GM18909 (cell line): ENCODE measurements around the gene DOK4.
"Not testable (repeated sequence)": the region's sequence is repeated elsewhere in the genome, so short reads cannot be mapped to it uniquely, and the experiment has no call there.

Experiments used
- ATAC-seq: cut with Tn5 transposase; IDR thresholded peaks from one replicate; pipeline ENCODE4 v1.9.1; 2021; ENCODE audit warnings: mild to moderate bottlenecking; ENCODE audit not compliant: unreplicated experiment, poor library complexity

DOK4 gene

DNA sequence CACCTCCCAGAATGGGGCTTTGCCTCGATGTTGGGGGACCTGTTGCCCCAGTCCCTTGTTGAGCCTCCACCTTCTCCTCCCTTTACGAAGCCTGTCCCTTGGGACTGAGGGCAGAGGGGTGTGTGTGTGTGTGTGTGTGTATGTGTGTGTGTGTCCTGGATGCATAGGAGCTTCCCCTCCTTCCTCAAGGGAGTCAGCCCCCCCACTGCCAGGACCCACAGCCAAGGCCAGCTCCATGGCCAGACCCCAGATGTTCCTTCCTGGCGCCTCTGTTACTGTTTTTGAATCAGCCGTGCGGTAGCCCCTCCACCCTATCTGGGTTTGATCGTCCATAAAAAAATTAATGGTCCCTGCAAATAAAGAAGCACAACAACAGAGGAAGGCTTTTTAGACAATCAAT lies 17.7 kb upstream of the DOK4 start:
- ATAC-seq, result no peak

DNA sequence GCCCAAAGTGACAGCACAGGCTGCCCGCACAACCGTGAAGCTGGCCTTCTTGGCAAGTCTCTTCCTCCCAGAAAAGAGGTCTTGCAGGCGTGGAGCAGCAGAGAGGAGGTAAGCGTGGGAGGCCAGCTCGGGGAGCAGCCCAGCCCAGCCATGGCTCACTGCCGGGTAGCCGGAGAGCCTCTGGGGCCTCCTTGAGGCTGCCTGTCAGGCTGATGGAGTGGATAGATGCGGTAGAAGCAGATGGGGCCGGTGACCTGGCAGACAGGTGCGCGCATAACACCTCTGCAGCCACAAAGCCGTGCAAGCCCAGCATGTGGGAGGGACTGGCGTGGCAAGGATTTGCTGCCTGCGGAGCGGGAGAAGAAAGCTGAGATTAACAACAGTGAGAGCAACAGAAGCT lies 17.1 kb upstream of the DOK4 start:
- no peak for ATAC-seq

DNA sequence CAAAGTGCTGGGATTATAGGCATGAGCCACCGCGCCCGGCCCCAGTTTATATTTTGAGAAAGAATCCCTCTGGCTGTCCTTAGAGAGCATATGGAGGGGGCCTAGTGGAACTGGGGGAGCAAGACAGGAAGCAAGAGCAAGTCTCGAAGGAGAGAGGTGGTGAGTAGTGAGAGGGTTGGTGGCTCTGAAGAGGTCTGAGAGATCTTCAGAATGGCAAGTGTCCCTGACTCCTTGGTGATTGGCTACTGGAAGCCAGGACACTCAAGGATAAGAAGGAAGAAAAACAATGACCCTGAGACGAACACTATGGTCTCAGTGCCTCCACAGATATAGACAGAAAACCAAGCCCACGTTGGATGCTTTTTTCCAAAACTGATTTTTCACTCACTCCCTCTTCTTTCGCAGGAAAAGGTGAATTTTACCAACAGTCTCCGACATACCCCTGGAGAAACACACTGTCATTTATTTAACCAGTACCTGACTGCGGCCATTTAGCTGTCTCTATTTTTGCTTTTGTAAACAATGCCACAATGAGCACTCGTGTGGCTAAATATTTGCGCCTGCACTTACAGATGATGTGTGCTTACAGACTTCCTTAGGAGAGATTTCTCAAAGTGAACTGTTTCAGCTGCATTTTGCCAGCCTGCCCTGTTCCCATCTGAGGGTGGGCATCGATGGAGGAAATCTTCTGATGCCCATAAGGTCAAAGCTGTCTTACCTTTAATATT lies 15.9 kb upstream of the DOK4 start:
- no peak for ATAC-seq

DNA sequence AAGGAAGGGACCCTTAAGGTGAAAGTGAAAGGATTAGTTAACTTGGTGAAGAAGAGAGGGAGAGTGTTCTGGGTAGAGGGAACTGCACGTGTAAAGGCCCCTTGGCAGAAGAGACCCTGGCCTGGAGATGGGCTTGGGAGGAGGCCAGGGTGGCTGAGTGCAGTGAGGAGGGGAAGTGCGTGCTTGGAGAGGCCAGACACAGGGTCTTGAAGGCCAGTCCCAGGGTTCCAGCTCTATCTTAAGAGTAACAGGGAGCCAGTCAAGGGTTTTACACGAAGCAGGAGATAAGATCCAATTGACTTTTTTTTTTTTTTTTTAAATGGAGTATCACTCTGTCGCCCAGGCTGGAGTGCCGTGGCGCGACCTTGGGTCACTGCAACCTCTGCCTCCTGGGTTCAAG lies 15.2 kb upstream of the DOK4 start:
- no peak for ATAC-seq

DNA sequence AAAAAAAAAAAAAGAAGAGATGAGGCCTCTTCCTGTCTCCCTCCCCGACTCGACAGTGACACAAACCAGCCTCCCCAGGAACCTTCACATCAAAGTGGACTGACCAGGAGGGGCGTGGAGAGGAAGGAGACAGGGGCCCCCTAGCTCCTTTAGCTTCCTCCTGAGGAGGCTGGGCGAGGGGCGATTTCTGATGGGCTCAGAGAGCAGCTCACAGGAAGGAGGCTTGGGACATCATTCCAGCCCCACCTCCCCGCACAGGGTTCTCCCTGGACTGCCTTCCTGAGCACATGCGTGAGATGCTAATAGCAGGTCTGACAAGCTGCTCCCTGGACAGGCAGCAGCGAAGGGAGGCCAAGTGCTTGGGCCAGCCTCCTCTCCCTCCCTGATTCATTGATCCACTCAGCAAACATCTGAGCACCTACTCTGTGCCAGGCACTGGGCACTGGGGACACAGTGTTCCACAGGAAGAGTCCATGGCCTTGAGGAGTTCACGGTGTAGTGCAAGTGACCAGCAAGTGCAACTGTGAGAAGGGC lies 14.4 kb upstream of the DOK4 start:
- no peak for ATAC-seq

DNA sequence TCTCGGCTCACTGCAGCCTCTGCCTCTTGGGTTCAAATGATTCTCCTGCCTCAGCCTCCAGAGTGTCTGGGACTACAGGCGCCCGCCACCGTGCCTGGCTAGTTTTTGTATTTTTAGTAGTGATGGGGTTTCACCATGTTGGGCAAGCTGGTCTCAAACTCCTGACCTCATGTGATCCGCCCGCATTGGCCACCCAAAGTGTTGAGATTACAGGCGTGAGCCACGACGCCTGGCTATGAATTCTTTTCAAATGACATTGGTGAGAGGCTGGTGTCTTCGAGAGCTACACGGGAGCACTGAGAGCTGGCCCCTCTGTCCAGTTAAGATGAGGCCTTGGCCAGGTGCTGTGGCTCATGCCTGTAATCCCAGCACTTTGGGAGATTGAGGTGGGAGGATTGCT lies 13.6 kb upstream of the DOK4 start:
- not testable (repeated sequence) for ATAC-seq

DNA sequence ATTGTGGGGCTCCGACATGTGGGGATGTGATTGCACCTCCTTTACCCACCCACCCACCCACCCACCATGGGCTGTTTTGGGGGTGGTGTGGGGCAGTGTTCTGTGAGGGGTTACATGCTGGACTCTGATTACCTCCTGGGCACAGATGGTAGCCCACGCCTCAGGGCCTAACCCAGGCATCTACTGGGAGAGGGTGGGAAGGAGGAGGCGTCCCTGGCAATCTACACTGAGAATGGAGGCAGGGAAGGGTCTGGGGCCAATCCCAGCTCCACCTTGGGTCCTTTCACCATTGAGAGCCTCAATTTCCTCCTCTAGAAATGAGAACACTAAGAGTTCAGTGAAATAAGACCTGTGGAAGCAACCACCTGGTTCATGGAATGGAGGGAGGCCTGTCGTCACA lies 11.7 kb upstream of the DOK4 start:
- ATAC-seq, result no peak

DNA sequence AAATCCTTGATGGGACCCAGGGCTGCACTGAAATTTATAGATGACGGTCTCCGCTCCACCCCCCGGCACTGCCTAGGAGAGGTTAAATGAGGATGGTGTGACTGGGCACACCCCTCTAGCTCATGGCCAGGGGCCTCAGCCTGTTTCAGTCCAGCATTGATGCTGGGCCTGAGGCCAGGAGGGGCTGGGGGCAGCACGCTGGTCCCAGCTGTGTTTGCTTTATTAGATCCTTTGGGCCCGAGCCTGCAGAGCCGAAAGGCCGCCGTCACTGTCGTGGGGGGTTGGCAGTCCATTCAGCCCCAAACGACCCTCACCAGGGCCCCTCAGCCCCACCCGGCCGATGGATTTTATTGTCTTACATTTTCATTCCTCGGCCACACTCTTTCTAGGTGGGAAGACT lies 10.8 kb upstream of the DOK4 start:
- no peak for ATAC-seq

DNA sequence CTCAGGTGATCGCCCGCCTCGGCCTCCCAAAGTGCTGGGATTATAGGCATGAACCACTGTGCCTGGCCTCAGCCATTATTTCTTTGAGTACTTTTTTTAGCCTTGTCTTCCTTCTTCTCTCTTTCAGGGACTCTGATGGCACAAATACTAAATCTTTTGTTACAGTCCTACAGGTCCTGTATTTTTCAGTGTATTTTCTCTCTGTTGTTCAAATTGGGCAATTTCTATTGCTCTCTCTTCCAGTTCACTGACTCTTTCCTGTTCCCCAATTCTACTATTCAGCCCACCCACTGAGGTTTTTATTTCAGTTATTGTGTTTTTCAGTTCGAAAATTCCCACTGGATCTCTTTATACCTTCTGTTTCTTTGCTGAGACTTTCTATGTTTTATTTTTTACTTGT lies 7.5 kb upstream of the DOK4 start:
- no peak for ATAC-seq

DNA sequence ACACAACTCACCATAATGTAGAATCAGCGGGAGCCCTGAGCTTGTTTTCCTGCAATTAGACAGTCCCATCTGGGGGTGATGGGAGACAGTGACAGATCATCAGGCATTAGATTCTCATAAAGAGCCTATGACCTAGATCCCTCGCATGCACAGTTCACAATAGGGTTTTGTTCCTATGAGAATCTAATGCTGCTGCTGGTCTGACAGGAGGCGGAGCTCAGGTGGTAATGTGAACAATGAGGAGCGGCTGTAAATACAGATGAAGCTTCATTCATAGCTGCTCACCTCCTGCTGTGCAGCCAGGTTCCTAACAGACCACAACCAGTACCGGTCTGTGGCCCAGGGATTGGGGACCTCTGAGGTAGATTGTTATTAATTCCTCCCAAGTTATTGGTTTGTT lies 2.9 kb upstream of the DOK4 start:
- ATAC-seq, result no peak

DNA sequence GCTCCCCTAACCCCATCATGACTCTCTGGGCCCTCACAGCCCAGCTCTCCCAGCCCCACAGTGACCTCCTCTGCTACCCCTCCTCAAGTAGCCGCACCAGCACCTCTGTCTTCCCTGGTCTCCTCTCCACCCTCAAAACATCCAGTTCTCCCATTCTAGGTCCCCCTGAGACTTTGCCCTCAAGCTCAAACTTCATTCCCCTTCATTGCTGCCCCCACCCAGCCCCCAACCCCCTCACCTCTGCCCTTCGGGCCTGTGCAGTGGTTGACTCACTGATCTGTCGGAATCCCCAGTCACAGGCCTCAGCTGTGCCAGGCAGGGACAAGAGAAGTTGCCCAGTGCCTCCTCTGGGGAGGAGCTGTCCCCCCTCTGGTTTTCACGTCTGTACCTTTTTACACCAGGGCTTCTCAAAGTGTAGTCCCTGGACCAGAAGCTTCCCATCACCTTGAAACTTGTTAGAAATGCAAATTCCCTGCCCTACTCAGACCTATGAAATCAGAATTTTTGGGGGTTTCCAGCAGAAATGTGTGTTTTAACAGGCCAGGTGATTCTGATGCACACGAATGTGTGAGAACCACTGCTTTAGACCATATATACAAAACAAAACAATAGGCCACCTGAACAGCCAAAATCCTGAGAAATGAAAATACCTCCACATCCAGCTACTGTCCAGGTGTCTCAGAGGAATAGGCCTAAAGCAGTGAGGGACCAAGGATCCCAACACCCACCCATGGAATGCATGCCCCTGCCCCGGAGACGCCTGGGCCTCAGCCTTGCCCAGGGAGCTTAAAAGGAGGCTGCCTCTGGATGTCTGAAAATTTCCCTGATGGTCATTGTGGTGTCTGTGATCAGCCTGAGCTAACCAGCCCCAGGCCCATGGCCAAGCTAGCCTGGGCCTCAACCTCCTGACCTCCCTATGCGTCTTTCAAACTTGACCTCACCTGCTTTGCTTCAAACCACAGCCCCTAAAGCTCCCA lies 853 bp upstream of the DOK4 start:
- no peak for ATAC-seq

DNA sequence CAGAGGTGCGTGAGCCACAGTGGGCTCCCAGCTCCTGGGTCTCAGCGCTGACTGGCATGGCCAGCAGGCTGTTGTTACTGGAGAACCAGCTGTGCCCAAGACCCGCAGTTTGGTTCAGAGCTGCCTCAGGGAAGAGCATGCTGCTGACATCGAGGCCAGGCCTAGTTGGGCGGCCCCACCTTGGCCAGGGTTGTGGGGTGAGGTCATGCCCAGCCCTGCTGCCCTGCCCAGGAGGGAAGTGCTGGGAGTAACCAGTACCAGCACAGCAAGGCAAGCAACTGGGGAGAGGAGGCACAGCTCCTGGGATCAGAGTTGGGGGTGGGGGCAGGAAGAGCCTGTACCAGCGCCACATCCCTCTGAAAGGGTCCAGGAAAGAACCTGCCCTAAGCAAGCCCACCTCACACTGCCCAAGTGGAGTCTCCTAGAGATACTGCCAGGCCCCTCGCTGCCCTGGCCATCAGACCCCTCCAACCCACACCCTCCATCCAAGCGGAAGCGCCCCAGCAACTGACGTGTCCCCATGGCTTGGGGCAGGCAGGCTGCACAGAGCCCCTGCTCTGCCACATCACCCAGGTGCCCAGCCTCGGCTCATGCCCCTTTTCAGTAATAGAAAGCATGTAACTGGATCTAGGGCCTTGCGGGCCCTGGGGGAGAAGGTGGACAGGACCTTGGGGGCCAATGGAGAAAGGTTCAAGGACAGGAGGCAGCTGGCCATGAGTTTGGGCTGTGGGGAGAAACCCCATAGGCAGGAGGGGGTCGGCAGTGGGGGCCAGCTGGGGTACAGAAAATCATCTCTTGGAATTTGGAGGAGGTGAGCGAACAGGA lies 990 bp downstream of the DOK4 start:
- ATAC-seq, result no peak

DNA sequence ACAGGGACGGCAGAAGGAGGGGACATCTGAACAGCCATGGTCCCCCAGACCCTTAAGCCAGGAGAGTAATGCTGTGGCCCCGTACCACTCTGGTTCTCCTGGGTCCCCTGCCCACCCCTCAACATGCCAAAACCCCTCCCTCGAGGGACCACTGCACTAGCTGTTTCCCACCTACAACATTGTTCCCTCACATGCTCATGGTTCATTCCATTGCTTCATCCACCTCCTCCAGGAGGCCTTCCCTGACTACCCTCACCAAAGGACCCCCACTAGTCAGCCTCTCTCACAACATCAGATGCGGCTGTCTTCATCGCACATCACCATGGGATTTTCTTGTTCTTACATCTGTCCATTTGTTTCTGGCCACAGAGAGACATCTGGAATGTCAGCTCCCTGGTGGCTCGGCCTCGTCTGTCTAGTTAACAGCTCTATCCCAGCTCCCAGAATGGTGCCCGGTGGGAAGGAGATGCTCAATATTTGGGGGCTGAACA lies 1.7 kb downstream of the DOK4 start:
- no peak for ATAC-seq

DNA sequence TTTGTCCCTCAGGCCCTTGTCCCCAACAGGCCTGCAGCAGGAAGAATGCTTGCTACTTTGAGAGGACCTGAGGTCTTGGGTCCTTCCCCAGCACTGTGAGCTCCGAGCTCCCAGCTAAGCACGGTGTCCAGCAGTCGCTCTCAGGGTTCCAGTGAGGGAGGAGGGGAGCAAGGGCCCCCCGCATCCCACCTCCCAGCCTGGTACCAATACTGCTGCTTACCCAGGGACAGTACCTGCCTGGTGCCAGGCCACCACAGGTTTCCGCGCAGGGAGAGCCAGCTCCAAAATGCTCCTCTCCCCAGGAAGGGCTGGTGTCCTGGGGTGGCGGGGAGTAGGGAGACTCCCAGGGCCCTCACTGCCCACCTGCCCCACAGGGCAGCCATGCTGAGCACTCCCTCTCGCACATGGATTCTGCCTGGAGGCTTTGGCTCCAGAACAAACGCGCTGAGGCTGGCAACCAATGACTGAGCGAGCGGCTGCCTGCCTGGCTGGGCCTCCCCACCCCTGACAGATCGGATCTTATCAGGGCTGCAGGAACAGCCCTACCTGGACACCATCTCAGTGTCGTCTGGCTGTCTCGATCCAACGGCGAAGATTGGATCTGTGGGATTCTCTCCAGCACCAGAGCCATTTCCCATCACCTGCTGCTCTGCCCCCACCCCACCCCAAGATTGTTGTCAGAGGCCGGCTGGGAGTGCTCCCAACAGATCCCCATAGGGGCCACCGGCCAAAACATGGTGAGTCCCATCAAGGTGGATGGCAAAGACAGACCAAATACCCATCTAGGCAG lies 2.4 kb downstream of the DOK4 start:
- no peak for ATAC-seq

DNA sequence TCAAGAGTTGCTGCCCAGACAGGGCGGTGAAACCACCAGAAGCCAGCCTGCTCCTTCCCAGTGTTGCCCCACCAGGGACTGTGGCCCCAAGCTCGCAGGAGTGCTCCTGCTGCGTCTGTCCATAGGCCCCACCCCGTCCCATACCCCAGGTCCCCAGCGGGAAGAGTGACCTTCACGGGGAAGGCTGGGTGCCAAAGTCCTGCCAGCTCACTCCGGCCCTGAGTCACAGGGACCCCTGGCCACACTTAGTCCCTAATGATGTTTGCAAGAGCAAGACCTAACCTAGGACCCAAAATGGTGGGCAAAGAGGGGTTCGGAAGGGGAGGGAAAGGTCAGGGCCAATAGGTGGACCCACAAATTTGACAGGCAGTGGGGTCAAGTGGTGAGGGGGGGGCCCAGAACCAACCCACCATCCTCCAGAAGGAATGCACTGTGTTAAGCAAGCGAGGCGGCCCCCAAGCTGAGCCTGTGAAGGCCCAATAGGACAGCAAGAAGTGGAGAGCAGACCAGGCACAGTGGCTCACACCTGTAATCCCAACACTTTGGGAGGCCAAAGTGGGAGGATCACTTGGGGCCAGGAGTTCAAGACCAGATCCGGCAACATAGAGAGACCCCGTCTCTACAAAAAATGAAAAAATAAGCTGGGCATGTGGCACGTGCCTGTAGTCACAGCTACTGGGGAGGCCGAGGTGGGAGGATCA lies 3.3 kb downstream of the DOK4 start:
- no peak for ATAC-seq

DNA sequence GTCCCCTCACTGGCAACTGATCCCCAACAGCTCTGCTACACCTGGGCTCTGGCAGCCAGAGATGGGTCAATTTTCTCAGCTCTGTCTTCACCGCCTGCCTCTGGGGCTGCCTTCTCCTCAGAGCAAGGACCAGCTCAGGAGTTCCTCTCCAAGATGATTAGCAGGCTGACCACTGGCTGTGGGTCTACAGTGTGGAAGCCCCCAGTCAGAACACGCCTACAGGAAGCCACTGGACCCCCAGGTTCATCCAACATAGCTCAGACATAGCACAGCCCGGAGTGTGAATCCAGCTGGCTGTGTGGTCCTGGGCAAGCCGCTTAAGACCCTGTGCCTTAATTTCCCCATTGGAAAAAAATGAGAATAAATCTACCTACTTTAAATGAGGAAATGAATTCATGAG lies 4.9 kb downstream of the DOK4 start:
- ATAC-seq, result no peak

DNA sequence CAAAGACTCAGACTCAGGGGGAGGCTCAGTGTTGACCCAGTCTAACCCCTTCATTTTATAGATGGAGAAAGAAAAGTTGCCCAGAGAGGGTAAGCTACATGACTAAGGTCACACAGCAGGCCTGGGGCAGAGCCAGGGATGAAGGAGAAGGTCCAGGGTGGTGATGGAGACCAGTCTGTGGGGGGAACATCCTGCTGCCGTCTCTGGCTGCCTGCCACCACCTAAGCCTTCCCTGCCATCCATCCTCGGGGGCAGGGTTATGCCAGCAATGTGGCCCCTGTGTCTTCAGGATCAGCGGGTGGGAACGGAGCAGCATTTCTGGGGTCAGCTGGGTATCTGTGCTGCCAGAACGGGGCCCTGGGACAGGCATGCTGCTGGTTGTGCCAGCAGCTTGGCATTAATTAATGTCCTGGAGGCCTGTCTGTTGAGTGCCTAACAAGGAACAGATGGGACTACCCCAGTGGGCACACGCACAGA lies 5.5 kb downstream of the DOK4 start:
- ATAC-seq, result no peak

DNA sequence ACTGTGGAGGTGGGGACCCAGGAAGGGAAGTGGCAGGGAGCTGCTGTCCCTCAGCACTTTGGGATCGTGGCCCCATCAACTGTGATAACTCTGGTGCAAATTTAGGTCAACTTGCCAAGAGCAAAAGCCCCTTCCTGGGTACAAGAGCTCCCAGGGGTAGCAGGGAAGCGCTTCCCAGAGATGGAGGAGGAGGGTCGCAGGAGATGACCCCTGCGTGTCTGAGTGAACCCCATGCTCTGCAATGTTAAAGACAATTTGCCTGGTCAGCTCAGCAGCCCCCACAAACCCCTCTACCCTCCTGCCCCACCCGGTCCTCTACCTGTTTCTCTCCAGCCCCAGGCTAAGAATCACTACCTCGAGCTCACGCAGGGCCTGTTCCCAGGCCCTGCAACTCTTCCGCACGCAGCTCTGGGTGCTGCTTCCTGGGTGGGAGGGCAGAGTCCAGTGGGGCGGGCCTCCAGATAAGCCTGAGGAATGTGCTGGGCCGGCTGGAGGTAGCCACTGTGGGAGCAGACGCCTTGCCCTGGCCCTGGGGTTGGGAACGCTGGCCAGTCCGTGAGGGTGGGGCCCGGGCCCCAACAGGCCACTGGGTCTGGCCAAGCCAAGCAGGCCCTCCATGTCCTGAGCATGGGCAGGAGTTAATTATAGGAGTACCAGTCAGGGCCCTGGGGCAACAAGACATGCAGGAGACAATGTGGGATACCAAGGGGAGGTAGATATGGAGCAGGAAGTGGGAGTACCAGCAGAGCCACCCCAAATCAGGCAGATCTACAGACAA lies 6.1 kb downstream of the DOK4 start:
- no peak for ATAC-seq
